HCT116 (cell line): Measurements from ENCODE around the gene PRMT7. TPM values are rescaled to one million over a fixed set of nuclear protein-coding genes. Genes with fewer than 3 reads are reported as not detected.

ENCODE experiments used
- ATAC-seq: fragments of 200-7000 bp; cut with Tn5 transposase; 2 replicates; pipeline ENCODE4 v1.9.1; 2020; ENCODE audit warnings: mild to moderate bottlenecking, moderate library complexity
- BruUV-seq: library from RNA; stranded (reverse); fragments of 400-500 nt; replicated peaks from 2 replicates; lab custom pipeline; 2021; lab: Mats Ljungman, UMichigan
- CTCF ChIA-PET: fragments of 300-600 bp; sonication (Branson Sonifier 250); formaldehyde crosslinking; loops from one replicate; lab custom pipeline; 2021; ENCODE audit warnings: antibody characterized with exemption; lab: Charles Lee
- POLR2A ChIA-PET: fragments of 300-600, 350-600 bp; sonication (Branson Sonifier 250); formaldehyde crosslinking; loops from one replicate; lab custom pipeline; 2021; ENCODE audit warnings: antibody characterized with exemption; lab: Charles Lee
- RAD21 ChIA-PET, 2 experiments: fragments of 300-600 bp; sonication (Branson Sonifier 250); formaldehyde crosslinking; loops; one replicate each; lab custom pipeline; 2023; ENCODE audit warnings: low total read pairs in 2 of 2; ENCODE audit not compliant: uncharacterized antibody in 2 of 2, unreplicated experiment in 2 of 2, low non-redundant PET in 1 of 2; lab: Charles Lee
- DNase-seq: peaks from one replicate; pipeline ENCODE4 v3.0.0-alpha.2; 2010; ENCODE audit warnings: low read depth, low spot score
- H2AFZ ChIP-seq: fragments of 200-600 bp; shearing (Covaris generic), sonication (generic); 2 replicates; pipeline ENCODE4 v1.6.1; 2017; ENCODE audit warnings: low read depth, mixed run types, mixed read lengths, antibody characterized with exemption, low read length; ENCODE audit not compliant: poor library complexity, severe bottlenecking
- H3K27ac ChIP-seq: 2 replicates; pipeline ENCODE4 v1.5.1; 2012; ENCODE audit warnings: low read depth, low read length
- H3K27me3 ChIP-seq: fragments of 200-600 bp; sonication (generic); 2 replicates; pipeline ENCODE4 v1.6.1; 2016; ENCODE audit warnings: mixed run types, low read length, mixed read lengths; ENCODE audit not compliant: insufficient read depth
- H3K36me3 ChIP-seq, 2 experiments: fragments of 200-500 bp in 1 of 2; fragments of 200-600 bp in 1 of 2; sonication (Bioruptor generic) in 1 of 2; sonication (generic) in 1 of 2; 2 replicates each; pipeline versions ENCODE4 v1.5.1 to v1.6.1; 2014 to 2016; ENCODE audit warnings: low read length in 2 of 2, inconsistent platforms in 1 of 2, mixed read lengths in 1 of 2, mixed run types in 1 of 2; ENCODE audit not compliant: insufficient read depth in 2 of 2, control insufficient read depth in 1 of 2
- H3K4me1 ChIP-seq, 2 experiments: fragments of 200-600 bp in 1 of 2; sonication (generic) in 1 of 2; 2 replicates each; pipeline versions ENCODE4 v1.5.1 to v1.6.1; 2012 to 2017; ENCODE audit warnings: low read length in 2 of 2, inconsistent platforms in 1 of 2, mild to moderate bottlenecking in 1 of 2, mixed read lengths in 1 of 2, mixed run types in 1 of 2, moderate library complexity in 1 of 2; ENCODE audit not compliant: insufficient read depth in 2 of 2, control insufficient read depth in 1 of 2
- H3K4me2 ChIP-seq: fragments of 200-600 bp; sonication (generic); 2 replicates; pipeline ENCODE4 v1.6.1; 2017; ENCODE audit warnings: mixed run types, low read length, mixed read lengths
- H3K4me3 ChIP-seq, 2 experiments: fragments of 200-600 bp in 1 of 2; sonication (generic) in 1 of 2; replicated peaks in 1 of 2; 2 replicates each; pipeline ENCODE4 v1.5.1; 2011 to 2016; ENCODE audit warnings: low read length in 2 of 2, control low read depth in 1 of 2, low read depth in 1 of 2, mild to moderate bottlenecking in 1 of 2, mixed read lengths in 1 of 2, mixed run types in 1 of 2
- H3K79me2 ChIP-seq: fragments of 200-600 bp; sonication (generic); 2 replicates; pipeline ENCODE4 v1.6.1; 2017; ENCODE audit warnings: mild to moderate bottlenecking, mixed run types, low read length, moderate library complexity, mixed read lengths; ENCODE audit not compliant: insufficient read depth
- H3K9ac ChIP-seq: fragments of 200-600 bp; sonication (generic); 2 replicates; pipeline ENCODE4 v1.6.1; 2016; ENCODE audit warnings: low read length, mixed read lengths
- H3K9me2 ChIP-seq: fragments of 200-600 bp; sonication (generic), shearing (Covaris generic); 2 replicates; pipeline ENCODE4 v1.6.1; 2017; ENCODE audit warnings: mixed run types, mild to moderate bottlenecking, moderate library complexity; ENCODE audit not compliant: insufficient read depth
- H3K9me3 ChIP-seq, 2 experiments: fragments of 200-500 bp in 1 of 2; fragments of 200-600 bp in 1 of 2; sonication (Bioruptor generic) in 1 of 2; sonication (generic) in 1 of 2; 2 replicates each; pipeline ENCODE4 v1.6.1; 2014 to 2017; ENCODE audit warnings: low read length in 2 of 2, mixed read lengths in 2 of 2, inconsistent platforms in 1 of 2, low read depth in 1 of 2, mild to moderate bottlenecking in 1 of 2, mixed run types in 1 of 2, moderate library complexity in 1 of 2; ENCODE audit not compliant: control insufficient read depth in 1 of 2, insufficient read depth in 1 of 2
- H4K20me1 ChIP-seq: fragments of 200-600 bp; sonication (generic), shearing (Covaris generic); 2 replicates; pipeline ENCODE4 v1.6.1; 2017; ENCODE audit warnings: mixed run types, mild to moderate bottlenecking, moderate library complexity; ENCODE audit not compliant: insufficient read depth
- EGR1 ChIP-seq: IDR thresholded peaks from 2 replicates; pipeline ENCODE4 v1.6.1; 2012; ENCODE audit warnings: low read depth
- POLR2A ChIP-seq: IDR thresholded peaks from 2 replicates; pipeline ENCODE4 v1.7.0; 2011; ENCODE audit warnings: borderline replicate concordance; ENCODE audit not compliant: insufficient read depth, insufficient read length; ENCODE audit errors: extremely low read depth
- RAD21 ChIP-seq: IDR thresholded peaks from 2 replicates; pipeline ENCODE4 v1.6.1; 2012; ENCODE audit warnings: low read depth, mild to moderate bottlenecking
- SIN3A ChIP-seq: IDR thresholded peaks from 2 replicates; pipeline ENCODE4 v1.6.1; 2012; ENCODE audit warnings: low read depth
- YY1 ChIP-seq: IDR thresholded peaks from 2 replicates; pipeline ENCODE4 v1.6.1; 2011; ENCODE audit warnings: low read length, low read depth, moderate library complexity, mild to moderate bottlenecking; ENCODE audit not compliant: insufficient replicate concordance; ENCODE audit errors: extremely low read depth
- ZNF274 ChIP-seq: fragments of 200-500 bp; sonication (Bioruptor generic); IDR thresholded peaks from 2 replicates; pipeline ENCODE4 v1.6.1; 2014; ENCODE audit warnings: mild to moderate bottlenecking, low read depth, low read length, inconsistent platforms
- intact Hi-C: fragments of 100-400 bp; cut with micrococcal nuclease; formaldehyde crosslinking; loops from 2 replicates; pipeline ENCODE4 v1.10.0; 2022
- total RNA-seq: library from RNA; stranded (reverse); gene quantifications from one replicate; pipeline ENCODE4 v1.2.1, GENCODE V29; 2021; ENCODE audit not compliant: unreplicated experiment
- TF ChIP-seq, protein P1 (sequence below): IDR thresholded peaks from 2 replicates; pipeline ENCODE4 v1.6.1; 2012; ENCODE audit warnings: low read depth
- TF ChIP-seq, protein P2 (sequence below): IDR thresholded peaks from 2 replicates; pipeline ENCODE4 v1.6.1; 2012

Gene PRMT7
- total RNA-seq, 1 experiment from 2014 or later: 34.4 TPM

DNA sequence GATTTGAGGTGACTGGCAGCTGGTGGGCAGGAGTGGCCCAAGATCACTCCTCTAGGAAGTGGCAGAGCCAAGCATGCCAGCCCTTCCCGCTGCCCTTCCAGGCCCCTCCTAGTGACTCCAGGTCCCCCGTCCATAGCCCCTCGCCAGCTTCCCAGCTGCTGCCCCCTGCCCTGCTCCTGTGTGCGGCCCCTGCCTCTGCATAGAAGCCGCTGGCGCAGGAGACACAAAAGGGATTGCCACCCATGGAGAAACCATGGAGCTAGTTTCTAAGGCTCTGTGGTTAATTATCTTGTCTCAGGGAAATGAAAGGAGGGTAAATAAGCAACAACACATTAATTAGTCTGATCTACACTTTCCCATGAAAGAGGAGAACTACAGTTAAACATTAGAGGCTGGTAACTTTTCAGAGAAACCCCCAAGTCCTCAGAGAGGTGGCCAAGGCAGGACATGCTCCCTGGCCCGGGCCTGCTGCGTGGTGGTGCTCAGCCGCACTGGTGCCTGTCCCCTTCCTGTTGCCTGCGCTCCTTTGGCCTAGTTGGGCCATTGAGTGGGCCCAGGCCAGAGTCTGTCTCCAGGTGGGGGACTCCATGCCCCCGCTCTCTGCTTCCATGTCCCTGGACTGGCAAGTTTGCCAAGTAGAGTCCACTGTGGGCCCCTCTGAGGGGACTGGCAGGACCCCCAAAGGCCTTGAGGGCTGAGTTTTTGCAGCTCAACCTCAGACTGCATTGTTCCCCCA is 65.2 kb downstream of the PRMT7 start:
- H3K9me2 ChIP-seq: no peaks in the 10 kb centered on the region
- no TSS peak for BruUV-seq
- no peaks in the 10 kb centered on the region for H3K79me2 ChIP-seq
- DNase-seq (no peak), ATAC-seq (no peak)
- H3K9me3 ChIP-seq: no peaks in the 10 kb centered on the region
- H3K4me3 ChIP-seq: no peak overlapping the region
- H3K27me3 ChIP-seq: no peaks in the 10 kb centered on the region
- POLR2A ChIA-PET: no interaction called here
- CTCF ChIA-PET: no interaction called here
- no peaks in the 10 kb centered on the region for H3K4me1 ChIP-seq
- H3K27ac ChIP-seq: no peak overlapping the region
- RAD21 ChIA-PET: no interaction called here
- no peaks in the 10 kb centered on the region for H3K36me3 ChIP-seq
- TF ChIP-seq RAD21: no peak
- TF ChIP-seq, protein P1, sequence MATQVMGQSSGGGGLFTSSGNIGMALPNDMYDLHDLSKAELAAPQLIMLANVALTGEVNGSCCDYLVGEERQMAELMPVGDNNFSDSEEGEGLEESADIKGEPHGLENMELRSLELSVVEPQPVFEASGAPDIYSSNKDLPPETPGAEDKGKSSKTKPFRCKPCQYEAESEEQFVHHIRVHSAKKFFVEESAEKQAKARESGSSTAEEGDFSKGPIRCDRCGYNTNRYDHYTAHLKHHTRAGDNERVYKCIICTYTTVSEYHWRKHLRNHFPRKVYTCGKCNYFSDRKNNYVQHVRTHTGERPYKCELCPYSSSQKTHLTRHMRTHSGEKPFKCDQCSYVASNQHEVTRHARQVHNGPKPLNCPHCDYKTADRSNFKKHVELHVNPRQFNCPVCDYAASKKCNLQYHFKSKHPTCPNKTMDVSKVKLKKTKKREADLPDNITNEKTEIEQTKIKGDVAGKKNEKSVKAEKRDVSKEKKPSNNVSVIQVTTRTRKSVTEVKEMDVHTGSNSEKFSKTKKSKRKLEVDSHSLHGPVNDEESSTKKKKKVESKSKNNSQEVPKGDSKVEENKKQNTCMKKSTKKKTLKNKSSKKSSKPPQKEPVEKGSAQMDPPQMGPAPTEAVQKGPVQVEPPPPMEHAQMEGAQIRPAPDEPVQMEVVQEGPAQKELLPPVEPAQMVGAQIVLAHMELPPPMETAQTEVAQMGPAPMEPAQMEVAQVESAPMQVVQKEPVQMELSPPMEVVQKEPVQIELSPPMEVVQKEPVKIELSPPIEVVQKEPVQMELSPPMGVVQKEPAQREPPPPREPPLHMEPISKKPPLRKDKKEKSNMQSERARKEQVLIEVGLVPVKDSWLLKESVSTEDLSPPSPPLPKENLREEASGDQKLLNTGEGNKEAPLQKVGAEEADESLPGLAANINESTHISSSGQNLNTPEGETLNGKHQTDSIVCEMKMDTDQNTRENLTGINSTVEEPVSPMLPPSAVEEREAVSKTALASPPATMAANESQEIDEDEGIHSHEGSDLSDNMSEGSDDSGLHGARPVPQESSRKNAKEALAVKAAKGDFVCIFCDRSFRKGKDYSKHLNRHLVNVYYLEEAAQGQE: no peak
- TF ChIP-seq SIN3A: no peak
- no peak for TF ChIP-seq POLR2A
- TF ChIP-seq, protein P2, sequence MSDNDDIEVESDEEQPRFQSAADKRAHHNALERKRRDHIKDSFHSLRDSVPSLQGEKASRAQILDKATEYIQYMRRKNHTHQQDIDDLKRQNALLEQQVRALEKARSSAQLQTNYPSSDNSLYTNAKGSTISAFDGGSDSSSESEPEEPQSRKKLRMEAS: no peak
- no peak for TF ChIP-seq YY1
- no peak for TF ChIP-seq EGR1
- TF ChIP-seq ZNF274: no peak
- H4K20me1 ChIP-seq: no peaks in the 10 kb centered on the region
- no peak overlapping the region for H3K9ac ChIP-seq
- H3K4me2 ChIP-seq: no peak overlapping the region
- intact Hi-C loops: no loop called here
- H2AFZ ChIP-seq: no peak overlapping the region
